Loucy (cell line): ENCODE measurements around the gene CACNA1B.

ENCODE experiments used
- H2AFZ ChIP-seq: fragments of 200-600 bp; sonication (generic); 2 replicates; pipeline ENCODE4 v1.6.0; 2016; ENCODE audit warnings: antibody characterized with exemption, mild to moderate bottlenecking, low read length, moderate library complexity
- H3F3A ChIP-seq: fragments of 200-600 bp; 2 replicates; pipeline ENCODE4 v1.6.0; 2016; ENCODE audit warnings: antibody characterized with exemption, low read depth, mild to moderate bottlenecking
- H3K27me3 ChIP-seq: fragments of 200-600 bp; sonication (generic); 2 replicates; pipeline ENCODE4 v1.6.1; 2014; ENCODE audit warnings: low read length, mild to moderate bottlenecking; ENCODE audit not compliant: insufficient read depth, poor library complexity, severe bottlenecking
- H3K36me3 ChIP-seq: fragments of 200-600 bp; sonication (generic); 2 replicates; pipeline ENCODE4 v1.6.1; 2016; ENCODE audit warnings: low read length; ENCODE audit not compliant: insufficient read depth
- H3K4me1 ChIP-seq: fragments of 200-600 bp; sonication (generic); 2 replicates; pipeline ENCODE4 v1.5.1; 2014; ENCODE audit warnings: low read length, mild to moderate bottlenecking; ENCODE audit not compliant: insufficient read depth, poor library complexity, severe bottlenecking
- H3K4me2 ChIP-seq: fragments of 200-600 bp; sonication (generic); 2 replicates; pipeline ENCODE4 v1.6.0; 2014; ENCODE audit warnings: antibody characterized with exemption, low read length, low read depth, mild to moderate bottlenecking; ENCODE audit not compliant: poor library complexity, severe bottlenecking
- H3K4me3 ChIP-seq: fragments of 200-600 bp; sonication (generic); 2 replicates; pipeline ENCODE4 v1.5.1; 2014; ENCODE audit warnings: low read length, mild to moderate bottlenecking, mixed read lengths; ENCODE audit not compliant: poor library complexity, severe bottlenecking
- H3K79me2 ChIP-seq: fragments of 200-600 bp; sonication (generic); 2 replicates; pipeline ENCODE4 v1.6.1; 2014; ENCODE audit warnings: low read length; ENCODE audit not compliant: insufficient read depth
- H3K9ac ChIP-seq: fragments of 200-600 bp; sonication (generic); 2 replicates; pipeline ENCODE4 v1.6.0; 2014; ENCODE audit warnings: mild to moderate bottlenecking, low read depth, low read length, moderate library complexity; ENCODE audit not compliant: poor library complexity, severe bottlenecking
- H3K9me2 ChIP-seq: fragments of 200-600 bp; sonication (generic); replicated peaks from 2 replicates; pipeline ENCODE4 v1.6.1; 2016; ENCODE audit warnings: low read depth, low read length, mixed read lengths
- H3K9me3 ChIP-seq: fragments of 200-600 bp; sonication (generic); 2 replicates; pipeline ENCODE4 v1.6.1; 2014; ENCODE audit warnings: mild to moderate bottlenecking, antibody characterized with exemption, low read length, low read depth; ENCODE audit not compliant: insufficient read depth
- H4K20me1 ChIP-seq: fragments of 200-600 bp; sonication (generic); 2 replicates; pipeline ENCODE4 v1.6.0; 2014; ENCODE audit warnings: antibody characterized with exemption, low read length, mild to moderate bottlenecking; ENCODE audit not compliant: insufficient read depth, poor library complexity, severe bottlenecking
- EZH2phosphoT487 ChIP-seq: fragments of 200-600 bp; IDR thresholded peaks from 2 replicates; pipeline ENCODE4 v1.6.1; 2018; ENCODE audit warnings: antibody characterized with exemption, mild to moderate bottlenecking, moderate library complexity, borderline replicate concordance
- TF ChIP-seq, protein P1 (sequence below): fragments of 200-600 bp; sonication (generic); conservative IDR thresholded peaks from 2 replicates; pipeline ENCODE4 v1.5.1; 2014; ENCODE audit warnings: mild to moderate bottlenecking, antibody characterized with exemption, low read length

The CACNA1B gene

GRCh38 chr9:137975936-137976565, 98.5 kb downstream of the CACNA1B start:
- no peak overlapping the region for H3K4me2 ChIP-seq
- no peak overlapping the region for H3K9ac ChIP-seq
- no peaks in the 10 kb centered on the region for H3K79me2 ChIP-seq
- no peaks in the 10 kb centered on the region for H3K4me1 ChIP-seq
- no peaks in the 10 kb centered on the region for H3K27me3 ChIP-seq
- H2AFZ ChIP-seq, result no peak overlapping the region
- no peak overlapping the region for H3K4me3 ChIP-seq
- no peaks in the 10 kb centered on the region for H3K36me3 ChIP-seq
- no peaks in the 10 kb centered on the region for H3K9me2 ChIP-seq
- no peaks in the 10 kb centered on the region for H3F3A ChIP-seq
- peaks cover 45% of the 10 kb centered on the region; the same call in 1 of the 2 replicates for H3K9me3 ChIP-seq
- TF ChIP-seq, protein P1, sequence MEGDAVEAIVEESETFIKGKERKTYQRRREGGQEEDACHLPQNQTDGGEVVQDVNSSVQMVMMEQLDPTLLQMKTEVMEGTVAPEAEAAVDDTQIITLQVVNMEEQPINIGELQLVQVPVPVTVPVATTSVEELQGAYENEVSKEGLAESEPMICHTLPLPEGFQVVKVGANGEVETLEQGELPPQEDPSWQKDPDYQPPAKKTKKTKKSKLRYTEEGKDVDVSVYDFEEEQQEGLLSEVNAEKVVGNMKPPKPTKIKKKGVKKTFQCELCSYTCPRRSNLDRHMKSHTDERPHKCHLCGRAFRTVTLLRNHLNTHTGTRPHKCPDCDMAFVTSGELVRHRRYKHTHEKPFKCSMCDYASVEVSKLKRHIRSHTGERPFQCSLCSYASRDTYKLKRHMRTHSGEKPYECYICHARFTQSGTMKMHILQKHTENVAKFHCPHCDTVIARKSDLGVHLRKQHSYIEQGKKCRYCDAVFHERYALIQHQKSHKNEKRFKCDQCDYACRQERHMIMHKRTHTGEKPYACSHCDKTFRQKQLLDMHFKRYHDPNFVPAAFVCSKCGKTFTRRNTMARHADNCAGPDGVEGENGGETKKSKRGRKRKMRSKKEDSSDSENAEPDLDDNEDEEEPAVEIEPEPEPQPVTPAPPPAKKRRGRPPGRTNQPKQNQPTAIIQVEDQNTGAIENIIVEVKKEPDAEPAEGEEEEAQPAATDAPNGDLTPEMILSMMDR, result no peak
- TF ChIP-seq EZH2phosphoT487, result no peak
- H4K20me1 ChIP-seq, result no peaks in the 10 kb centered on the region

GRCh38 chr9:137977571-137978261, 100.1 kb downstream of the CACNA1B start:
- no peaks in the 10 kb centered on the region for H3F3A ChIP-seq
- no peaks in the 10 kb centered on the region for H3K4me1 ChIP-seq
- H3K36me3 ChIP-seq, result no peaks in the 10 kb centered on the region
- H3K4me3 ChIP-seq, result no peak overlapping the region
- H2AFZ ChIP-seq, result no peak overlapping the region
- TF ChIP-seq, protein P1, result no peak
- no peak for TF ChIP-seq EZH2phosphoT487
- H3K9me3 ChIP-seq, result peaks cover 33% of the 10 kb centered on the region; the same call in 1 of the 2 replicates
- no peak overlapping the region for H3K9ac ChIP-seq
- no peaks in the 10 kb centered on the region for H3K9me2 ChIP-seq
- H3K4me2 ChIP-seq, result no peak overlapping the region
- H3K27me3 ChIP-seq, result no peaks in the 10 kb centered on the region
- no peaks in the 10 kb centered on the region for H3K79me2 ChIP-seq
- no peaks in the 10 kb centered on the region for H4K20me1 ChIP-seq

GRCh38 chr9:137978262-137978714, 100.7 kb downstream of the CACNA1B start:
- Histone ChIP-seq H3K79me2 (no peaks in the 10 kb centered on the region), H3F3A (no peaks in the 10 kb centered on the region), H3K4me3 (no peak overlapping the region), H3K9me2 (no peaks in the 10 kb centered on the region), H3K9me3 (peaks cover 31% of the 10 kb centered on the region; the same call in 1 of the 2 replicates), H3K4me1 (no peaks in the 10 kb centered on the region), H3K9ac (no peak overlapping the region), H3K36me3 (no peaks in the 10 kb centered on the region), H3K27me3 (no peaks in the 10 kb centered on the region), H3K4me2 (no peak overlapping the region), H4K20me1 (no peaks in the 10 kb centered on the region), H2AFZ (no peak overlapping the region)
- no peak for TF ChIP-seq EZH2phosphoT487
- TF ChIP-seq, protein P1, result no peak
